ENCODE data around the gene SSX2IP.

Gene SSX2IP

GRCh38 chr1:84690397-84691121 lies at the start of gene SSX2IP:
TSS of gene SSX2IP (minus strand) at chr1:84690461. CDS start at chr1:84671219, 19,242 bp downstream.
- DNase-seq (ENCODE audit: low read depth) = peak; percentile 95
- TF ChIP-seq CTCF (conservative IDR thresholded peaks at IDR 0.05; ENCODE audit: control insufficient read depth, insufficient read depth, low read depth, low read length) = no peak
- H3K4me3 ChIP-seq (ENCODE audit: control insufficient read depth, low read depth, low read length) = peak within 1 kb of the TSS; percentile 74

- DNase-seq (ENCODE audit: low read depth) = no peak
- no peak for TF ChIP-seq CTCF (conservative IDR thresholded peaks at IDR 0.05; ENCODE audit: control insufficient read depth, insufficient read depth, low read depth, low read length)
- H3K4me3 ChIP-seq (ENCODE audit: control insufficient read depth, low read depth, low read length) = no peak overlapping the region
Measured at GRCh38 chr1:84738237-84738636, 48.0 kb upstream of the SSX2IP start.

- no peak for TF ChIP-seq CTCF (conservative IDR thresholded peaks at IDR 0.05; ENCODE audit: control insufficient read depth, insufficient read depth, low read depth, low read length)
- DNase-seq (ENCODE audit: low read depth) = no peak
- no peak overlapping the region for H3K4me3 ChIP-seq (ENCODE audit: control insufficient read depth, low read depth, low read length)
Measured at GRCh38 chr1:84737590-84737989, 47.3 kb upstream of the SSX2IP start.

GRCh38 chr1:84736944-84737343 lies 46.7 kb upstream of the SSX2IP start:
- no peak overlapping the region for H3K4me3 ChIP-seq (ENCODE audit: control insufficient read depth, low read depth, low read length)
- TF ChIP-seq CTCF (conservative IDR thresholded peaks at IDR 0.05; ENCODE audit: control insufficient read depth, insufficient read depth, low read depth, low read length) = no peak
- DNase-seq (ENCODE audit: low read depth) = no peak

GRCh38 chr1:84736445-84736844 lies 46.2 kb upstream of the SSX2IP start:
- H3K4me3 ChIP-seq (ENCODE audit: control insufficient read depth, low read depth, low read length) = no peak overlapping the region
- TF ChIP-seq CTCF (conservative IDR thresholded peaks at IDR 0.05; ENCODE audit: control insufficient read depth, insufficient read depth, low read depth, low read length) = no peak
- no peak for DNase-seq (ENCODE audit: low read depth)

- no peak overlapping the region for H3K4me3 ChIP-seq (ENCODE audit: control insufficient read depth, low read depth, low read length)
- no peak for DNase-seq (ENCODE audit: low read depth)
- no peak for TF ChIP-seq CTCF (conservative IDR thresholded peaks at IDR 0.05; ENCODE audit: control insufficient read depth, insufficient read depth, low read depth, low read length)
Measured at GRCh38 chr1:84735483-84735882, 45.2 kb upstream of the SSX2IP start.

Measured in fibroblast of mammary gland (primary cell).